Measurements from ENCODE around the gene ABHD2. TPM values are rescaled to one million over a fixed set of nuclear protein-coding genes. Genes with fewer than 3 reads are reported as not detected.

Gene ABHD2
- total RNA-seq, 6 experiments from 2014 or later, result 43.1 to 63.5 (median 51.8) TPM

- no peak for DNase-seq
- Mint-ChIP-seq H3K4me3 (no peak overlapping the region), H3K4me1 (ENCODE audit: low read depth) (no peaks in the 10 kb centered on the region), H3K27me3 (ENCODE audit: insufficient read depth) (peaks cover 51% of the 10 kb centered on the region), H3K9me3 (no peaks in the 10 kb centered on the region), H3K36me3 (ENCODE audit: low read depth) (no peaks in the 10 kb centered on the region), H3K27ac (no peak overlapping the region)
- TF ChIP-seq, protein P1, sequence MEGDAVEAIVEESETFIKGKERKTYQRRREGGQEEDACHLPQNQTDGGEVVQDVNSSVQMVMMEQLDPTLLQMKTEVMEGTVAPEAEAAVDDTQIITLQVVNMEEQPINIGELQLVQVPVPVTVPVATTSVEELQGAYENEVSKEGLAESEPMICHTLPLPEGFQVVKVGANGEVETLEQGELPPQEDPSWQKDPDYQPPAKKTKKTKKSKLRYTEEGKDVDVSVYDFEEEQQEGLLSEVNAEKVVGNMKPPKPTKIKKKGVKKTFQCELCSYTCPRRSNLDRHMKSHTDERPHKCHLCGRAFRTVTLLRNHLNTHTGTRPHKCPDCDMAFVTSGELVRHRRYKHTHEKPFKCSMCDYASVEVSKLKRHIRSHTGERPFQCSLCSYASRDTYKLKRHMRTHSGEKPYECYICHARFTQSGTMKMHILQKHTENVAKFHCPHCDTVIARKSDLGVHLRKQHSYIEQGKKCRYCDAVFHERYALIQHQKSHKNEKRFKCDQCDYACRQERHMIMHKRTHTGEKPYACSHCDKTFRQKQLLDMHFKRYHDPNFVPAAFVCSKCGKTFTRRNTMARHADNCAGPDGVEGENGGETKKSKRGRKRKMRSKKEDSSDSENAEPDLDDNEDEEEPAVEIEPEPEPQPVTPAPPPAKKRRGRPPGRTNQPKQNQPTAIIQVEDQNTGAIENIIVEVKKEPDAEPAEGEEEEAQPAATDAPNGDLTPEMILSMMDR (IDR thresholded peaks at IDR 0.05), result no peak
Observed at GRCh38 chr15:89215627-89216026, 127.4 kb downstream of the ABHD2 start.

- no peaks in the 10 kb centered on the region for H3K4me1 Mint-ChIP-seq (ENCODE audit: low read depth)
- TF ChIP-seq, protein P1 (IDR thresholded peaks at IDR 0.05), result no peak
- peaks cover 51% of the 10 kb centered on the region for H3K27me3 Mint-ChIP-seq (ENCODE audit: insufficient read depth)
- no peak for DNase-seq
- no peak overlapping the region for H3K27ac Mint-ChIP-seq
- H3K9me3 Mint-ChIP-seq, result no peaks in the 10 kb centered on the region
- H3K36me3 Mint-ChIP-seq (ENCODE audit: low read depth), result no peaks in the 10 kb centered on the region
- H3K4me3 Mint-ChIP-seq, result no peak overlapping the region
Observed at GRCh38 chr15:89217031-89217430, 128.8 kb downstream of the ABHD2 start.

DNA sequence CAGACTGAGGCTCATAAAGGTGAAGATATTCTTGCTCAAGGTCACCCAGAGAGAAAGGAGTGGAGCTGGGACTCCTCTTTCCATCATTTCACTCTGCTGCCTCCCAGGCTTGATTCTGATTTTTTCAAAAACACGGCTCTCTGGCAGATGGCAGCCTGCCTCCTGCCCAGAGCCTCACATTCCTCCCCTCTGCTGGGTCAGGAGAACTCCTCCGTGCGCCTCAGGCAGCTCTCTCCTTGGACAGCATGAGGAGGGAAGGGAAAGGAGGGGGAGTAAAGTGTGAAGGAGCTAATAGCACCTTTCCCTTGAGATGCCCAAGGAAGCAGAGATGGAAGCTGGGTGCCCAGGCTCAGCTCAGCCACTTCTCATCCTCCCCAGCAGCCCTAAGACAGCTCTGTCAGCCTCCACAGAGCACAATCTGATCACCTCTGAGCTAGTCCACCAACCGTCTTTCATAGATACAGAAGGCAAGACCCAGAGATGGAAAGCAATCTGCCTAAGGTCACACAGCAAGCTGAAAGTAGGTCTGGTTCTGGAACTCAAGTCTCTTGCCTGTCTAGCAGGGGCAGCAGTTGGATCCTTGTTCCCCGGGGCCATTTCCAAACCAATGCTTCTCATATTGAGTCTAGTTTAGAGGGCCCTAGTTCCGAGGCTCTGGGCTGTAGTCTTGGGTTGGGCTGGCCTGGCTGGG, 129.6 kb downstream of the ABHD2 start:
- Mint-ChIP-seq H3K27me3 (ENCODE audit: insufficient read depth) (peaks cover 53% of the 10 kb centered on the region), H3K9me3 (no peaks in the 10 kb centered on the region), H3K27ac (no peak overlapping the region), H3K4me1 (ENCODE audit: low read depth) (no peaks in the 10 kb centered on the region), H3K4me3 (no peak overlapping the region), H3K36me3 (ENCODE audit: low read depth) (no peaks in the 10 kb centered on the region)
- TF ChIP-seq, protein P1 (IDR thresholded peaks at IDR 0.05), result no peak
- DNase-seq, result no peak

- DNase-seq, result no peak
- Mint-ChIP-seq H3K27ac (no peak overlapping the region), H3K4me3 (no peak overlapping the region), H3K27me3 (ENCODE audit: insufficient read depth) (peaks cover 52% of the 10 kb centered on the region), H3K9me3 (no peaks in the 10 kb centered on the region), H3K4me1 (ENCODE audit: low read depth) (no peaks in the 10 kb centered on the region), H3K36me3 (ENCODE audit: low read depth) (no peaks in the 10 kb centered on the region)
- TF ChIP-seq, protein P1 (IDR thresholded peaks at IDR 0.05), result no peak
Observed at GRCh38 chr15:89218531-89218930, 130.3 kb downstream of the ABHD2 start.

GRCh38 chr15:89221543-89221942, 133.3 kb downstream of the ABHD2 start, which contains the start of gene RLBP1:
TSS of gene RLBP1 (minus strand) at chr15:89221579. CDS start at chr15:89218975, 2,604 bp downstream.
- no peaks in the 10 kb centered on the region for H3K4me1 Mint-ChIP-seq (ENCODE audit: low read depth)
- H3K27me3 Mint-ChIP-seq (ENCODE audit: insufficient read depth), result peaks cover 34% of the 10 kb centered on the region
- H3K9me3 Mint-ChIP-seq, result no peaks in the 10 kb centered on the region
- H3K27ac Mint-ChIP-seq, result no peak within 1 kb of the TSS
- TF ChIP-seq, protein P1 (IDR thresholded peaks at IDR 0.05), result no peak
- H3K36me3 Mint-ChIP-seq (ENCODE audit: low read depth), result no peaks in the 10 kb centered on the region
- no peak within 1 kb of the TSS for H3K4me3 Mint-ChIP-seq
- DNase-seq, result no peak

Data from HFFc6 (cell line).